PC-3 (cell line): ENCODE data around the gene MAML3. TPM values are rescaled to one million over a fixed set of nuclear protein-coding genes. Genes with fewer than 3 reads are reported as not detected.

ENCODE experiments used
- ATAC-seq: fragments of 200-7000 bp; cut with Tn5 transposase; 2 replicates; pipeline ENCODE4 v1.9.1; 2020; ENCODE audit warnings: mild to moderate bottlenecking, moderate library complexity
- BruUV-seq: library from RNA; stranded (reverse); fragments of 400-500 nt; replicated peaks from 2 replicates; lab custom pipeline; 2021; lab: Mats Ljungman, UMichigan
- CTCF ChIA-PET: fragments of 300-600 bp; sonication (Branson Sonifier 250); formaldehyde crosslinking; loops from one replicate; lab custom pipeline; 2022; ENCODE audit warnings: antibody characterized with exemption; lab: Charles Lee
- POLR2A ChIA-PET: fragments of 300-600 bp; sonication (Branson Sonifier 250); formaldehyde crosslinking; loops from one replicate; lab custom pipeline; 2022; ENCODE audit warnings: antibody characterized with exemption; ENCODE audit not compliant: unreplicated experiment; lab: Charles Lee
- DNase-seq: peaks from one replicate; pipeline ENCODE4 v3.0.0-alpha.2; 2015
- H2AFZ ChIP-seq: fragments of 300-600 bp; sonication (generic); 2 replicates; pipeline ENCODE4 v1.6.0; 2016; ENCODE audit warnings: antibody characterized with exemption, low read length
- H3F3A ChIP-seq: fragments of 300-600 bp; sonication (generic); one replicate; pipeline ENCODE4 v1.6.0; 2017; ENCODE audit warnings: antibody characterized with exemption, low read length, control low read depth, mild to moderate bottlenecking; ENCODE audit not compliant: unreplicated experiment
- H3K27ac ChIP-seq: fragments of 300-600 bp; sonication (generic); 2 replicates; pipeline ENCODE4 v1.5.1; 2016; ENCODE audit warnings: mild to moderate bottlenecking, low read length
- H3K27me3 ChIP-seq: fragments of 300-600 bp; sonication (generic); 2 replicates; pipeline ENCODE4 v1.6.1; 2016; ENCODE audit warnings: low read length, mixed read lengths
- H3K36me3 ChIP-seq: fragments of 300-600 bp; sonication (generic); 2 replicates; pipeline ENCODE4 v1.6.1; 2016; ENCODE audit warnings: low read depth, mixed run types, low read length, mixed read lengths
- H3K4me1 ChIP-seq: fragments of 300-600 bp; sonication (generic); 2 replicates; pipeline ENCODE4 v1.5.1; 2016; ENCODE audit warnings: low read length; ENCODE audit not compliant: insufficient read depth
- H3K4me2 ChIP-seq: fragments of 300-600 bp; sonication (generic); 2 replicates; pipeline ENCODE4 v1.6.0; 2016; ENCODE audit warnings: low read length
- H3K4me3 ChIP-seq: fragments of 300-600 bp; sonication (generic); 2 replicates; pipeline ENCODE4 v1.5.1; 2016; ENCODE audit warnings: mild to moderate bottlenecking, low read length, mixed read lengths
- H3K79me2 ChIP-seq: fragments of 300-600 bp; sonication (generic); 2 replicates; pipeline ENCODE4 v1.6.1; 2017; ENCODE audit warnings: low read length, mixed read lengths
- H3K9ac ChIP-seq: fragments of 300-600 bp; sonication (generic); 2 replicates; pipeline ENCODE4 v1.6.0; 2016; ENCODE audit warnings: mild to moderate bottlenecking, low read length
- H3K9me2 ChIP-seq: fragments of 300-600 bp; sonication (generic); replicated peaks from 2 replicates; pipeline ENCODE4 v1.6.1; 2016; ENCODE audit warnings: mixed run types, low read length, mixed read lengths
- H3K9me3 ChIP-seq: fragments of 300-600 bp; sonication (generic); 2 replicates; pipeline ENCODE4 v1.6.1; 2016; ENCODE audit warnings: low read length, mixed read lengths
- H4K20me1 ChIP-seq: fragments of 300-600 bp; sonication (generic); 2 replicates; pipeline ENCODE4 v1.6.1; 2016; ENCODE audit warnings: low read length, mixed read lengths
- CTCF ChIP-seq: fragments of 300-600 bp; sonication (generic); conservative IDR thresholded peaks from 2 replicates; pipeline ENCODE4 v1.5.1; 2017; ENCODE audit warnings: antibody characterized with exemption, low read depth, mild to moderate bottlenecking, low read length
- EZH2 ChIP-seq: fragments of 300-600 bp; sonication (generic); IDR thresholded peaks from one replicate; pipeline ENCODE4 v1.6.1; 2017; ENCODE audit warnings: antibody characterized with exemption, mild to moderate bottlenecking, low read length; ENCODE audit not compliant: unreplicated experiment
- EZH2phosphoT487 ChIP-seq: fragments of 300-600 bp; sonication (generic); IDR thresholded peaks from 2 replicates; pipeline ENCODE4 v1.6.1; 2018; ENCODE audit warnings: mild to moderate bottlenecking, antibody characterized with exemption, low read length, borderline replicate concordance
- intact Hi-C: fragments of 100-400 bp; cut with micrococcal nuclease; formaldehyde crosslinking; loops from 2 replicates; pipeline ENCODE4 v1.9.0; 2023
- total RNA-seq: library from RNA; depleted of rRNA; stranded (reverse); fragments of >200 nt; gene quantifications from 2 replicates; pipeline ENCODE4 v1.2.3, GENCODE V29; 2014

Gene MAML3
- total RNA-seq, 1 experiment from 2014 or later, result 4.3 TPM

- DNase-seq (peak; percentile 20), ATAC-seq (peak; percentile 52)
- Histone ChIP-seq H4K20me1 (no peaks in the 10 kb centered on the region), H3K9me2 (no peaks in the 10 kb centered on the region), H3K36me3 (no peaks in the 10 kb centered on the region), H2AFZ (peak overlapping the region; percentile 97), H3K9me3 (no peaks in the 10 kb centered on the region), H3K9ac (peak overlapping the region; percentile 60), H3K27me3 (no peaks in the 10 kb centered on the region), H3K79me2 (no peaks in the 10 kb centered on the region), H3K4me1 (peaks cover 18% of the 10 kb centered on the region), H3K27ac (no peak overlapping the region), H3K4me3 (peak overlapping the region; percentile 79), H3K4me2 (peak overlapping the region; percentile 98), H3F3A (no peaks in the 10 kb centered on the region)
- TF ChIP-seq CTCF (no peak), EZH2 (no peak), EZH2phosphoT487 (no peak)
- ChIA-PET CTCF (interaction anchor here (0.5 kb wide), 1 partner anchor 250 kb away, joined by 3 read pairs; no protein-coding TSS in a partner anchor), POLR2A (no interaction called here)
- BruUV-seq, result no TSS peak
- intact Hi-C loops, result loop anchor here (10.0 kb wide), 1 partner anchor 168 kb away; no protein-coding TSS in a partner anchor
Observed at GRCh38 chr4:139902321-139903320, 251.4 kb downstream of the MAML3 start.

GRCh38 chr4:139901531-139902320, 252.3 kb downstream of the MAML3 start:
- peak overlapping the region; percentile 97 for H2AFZ ChIP-seq
- H3K4me2 ChIP-seq, result peak overlapping the region; percentile 98
- intact Hi-C loops, result loop anchor here (10.0 kb wide), 1 partner anchor 167 kb away; no protein-coding TSS in a partner anchor
- ATAC-seq, result peak; percentile 72
- peaks cover 18% of the 10 kb centered on the region for H3K4me1 ChIP-seq
- no TSS peak for BruUV-seq
- no peaks in the 10 kb centered on the region for H3F3A ChIP-seq
- peak; percentile 33 for DNase-seq
- TF ChIP-seq EZH2, result no peak
- no peak for TF ChIP-seq EZH2phosphoT487
- no peak for TF ChIP-seq CTCF
- H3K36me3 ChIP-seq, result no peaks in the 10 kb centered on the region
- H3K27ac ChIP-seq, result no peak overlapping the region
- ChIA-PET POLR2A (no interaction called here), CTCF (interaction anchor here (0.6 kb wide), 1 partner anchor 340 kb away, joined by 3 read pairs; no protein-coding TSS in a partner anchor)
- peak overlapping the region; percentile 79 for H3K4me3 ChIP-seq
- H4K20me1 ChIP-seq, result no peaks in the 10 kb centered on the region
- peak overlapping the region; percentile 60 for H3K9ac ChIP-seq
- H3K9me2 ChIP-seq, result no peaks in the 10 kb centered on the region
- H3K79me2 ChIP-seq, result no peaks in the 10 kb centered on the region
- H3K27me3 ChIP-seq, result no peaks in the 10 kb centered on the region
- no peaks in the 10 kb centered on the region for H3K9me3 ChIP-seq
